ENCODE results near the gene TPM1.

Gene TPM1

GRCh38 chr15:63041402-63041973, 1.1 kb upstream of the TPM1 start:
- Histone ChIP-seq H2AFZ (ENCODE audit: low read length) (peak overlapping the region; percentile 96), H3K14ac (ENCODE audit: low read length) (peak overlapping the region; percentile 76), H3K27me3 (ENCODE audit: control insufficient read depth in 3 of 3, insufficient read depth in 3 of 3, low read depth in 1 of 3, low read length in 3 of 3) (peaks cover 0 to 27% (median 0%) of the 10 kb centered on the region in 3 experiments), H3K9me3 (replicated peaks in 1 of 2; ENCODE audit: control insufficient read depth in 2 of 2, insufficient read depth in 1 of 2, low read depth in 1 of 2, low read length in 2 of 2) (peaks cover 0 to 3% of the 10 kb centered on the region in 2 donors), H2AK5ac (ENCODE audit: low read depth, low read length) (peak overlapping the region; percentile 94), H3K9ac (ENCODE audit: low read depth, low read length, poor library complexity) (peak overlapping the region; percentile 98), H3K4ac (ENCODE audit: low read length) (peak overlapping the region; percentile 69), H3K4me3 (ENCODE audit: low read length in 2 of 2) (peak overlapping the region; percentile 69 to 93), H3K36me3 (replicated peaks in 1 of 2; ENCODE audit: control insufficient read depth in 2 of 2, insufficient read depth in 2 of 2, low read length in 2 of 2) (peaks cover 8 to 24% of the 10 kb centered on the region in 2 donors), H2BK5ac (ENCODE audit: low read length) (peak overlapping the region; percentile 100), H3K27ac (replicated peaks; ENCODE audit: low read length) (peak overlapping the region; percentile 82), H3K18ac (ENCODE audit: low read length) (peak overlapping the region; percentile 100), H3K79me1 (ENCODE audit: low read depth, low read length) (peaks cover 6% of the 10 kb centered on the region), H4K91ac (ENCODE audit: low read depth, low read length, poor library complexity) (peak overlapping the region; percentile 92), H3K4me2 (ENCODE audit: insufficient read depth, low read length, poor library complexity, severe bottlenecking) (peak overlapping the region; percentile 88), H2BK15ac (ENCODE audit: low read length) (peak overlapping the region; percentile 90), H2BK120ac (ENCODE audit: low read depth, low read length) (peak overlapping the region; percentile 84), H3K4me1 (ENCODE audit: control insufficient read depth in 2 of 2, insufficient read depth in 1 of 2, low read depth in 1 of 2, low read length in 2 of 2) (peaks cover 10 to 22% of the 10 kb centered on the region in 2 donors), H4K8ac (ENCODE audit: low read depth, low read length) (no peak overlapping the region), H2BK12ac (ENCODE audit: low read length) (peak overlapping the region; percentile 78), H3K23ac (ENCODE audit: low read depth, low read length, poor library complexity) (peak overlapping the region; percentile 74)
- no peak for DNase-seq (ENCODE audit: low spot score)
- WGBS, 2 donors (ENCODE audit: extremely low coverage in 2 of 2, insufficient read length in 2 of 2, insufficient replicate concordance in 1 of 2) = no CpG with 5 or more reads among the region's 14 CpGs

DNA sequence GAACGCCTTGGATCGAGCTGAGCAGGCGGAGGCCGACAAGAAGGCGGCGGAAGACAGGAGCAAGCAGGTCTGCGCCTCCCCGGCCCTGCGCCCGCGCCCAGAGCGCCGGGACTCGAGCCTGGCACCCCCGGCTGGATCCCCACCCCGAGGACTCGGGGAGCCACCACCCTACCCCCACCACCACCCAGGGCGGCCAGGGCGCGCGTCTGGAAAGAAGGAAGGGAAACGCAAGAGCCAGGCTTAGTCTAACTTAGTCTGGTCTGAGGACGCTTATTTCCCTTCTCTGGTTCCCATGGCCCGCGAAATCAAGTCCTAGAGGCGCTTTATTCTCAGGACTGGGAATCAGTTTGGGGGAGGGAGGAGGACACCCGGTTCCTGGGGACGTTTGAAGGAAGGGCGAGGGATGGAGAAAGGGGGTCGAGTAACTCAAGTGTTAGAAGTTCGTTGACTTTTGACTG, 359 bp downstream of the TPM1 start:
- peak overlapping the region; percentile 55 for H3K4me2 ChIP-seq (ENCODE audit: insufficient read depth, low read length, poor library complexity, severe bottlenecking)
- no peak for DNase-seq (ENCODE audit: low spot score)

DNA sequence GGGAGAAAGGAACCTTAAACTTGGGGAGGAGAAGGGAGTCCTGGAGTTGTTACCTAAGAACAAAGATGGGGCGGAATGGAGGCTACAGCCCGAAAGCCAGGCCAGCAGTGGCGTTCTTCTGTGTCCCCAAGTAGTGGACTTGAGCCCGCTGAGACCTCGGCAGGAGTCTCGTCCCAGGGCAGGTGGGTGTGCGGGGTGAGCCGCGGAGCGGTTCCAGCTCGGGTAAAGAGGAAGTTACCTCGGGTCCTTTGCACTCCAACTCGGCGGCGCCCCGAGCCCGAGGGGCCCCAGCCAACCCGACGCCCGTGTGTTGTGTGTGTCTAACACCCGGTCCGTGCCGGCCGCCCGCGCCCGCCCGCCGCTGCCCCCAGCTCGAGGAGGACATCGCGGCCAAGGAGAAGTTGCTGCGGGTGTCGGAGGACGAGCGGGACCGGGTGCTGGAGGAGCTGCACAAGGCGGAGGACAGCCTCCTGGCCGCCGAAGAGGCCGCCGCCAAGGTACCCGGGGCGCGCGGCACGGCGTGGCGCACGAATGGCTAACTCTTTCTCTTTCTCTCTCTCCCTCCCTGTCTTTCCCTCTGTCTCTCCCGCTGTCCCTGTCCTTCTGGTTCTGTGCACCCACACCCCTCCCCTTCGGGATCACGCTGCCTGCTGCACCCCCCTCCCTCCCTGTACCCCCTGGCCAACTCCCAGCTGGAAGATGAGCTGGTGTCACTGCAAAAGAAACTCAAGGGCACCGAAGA, 959 bp downstream of the TPM1 start:
- peak overlapping the region; percentile 97 for H3K9ac ChIP-seq (ENCODE audit: low read depth, low read length, poor library complexity)
- H2BK12ac ChIP-seq (ENCODE audit: low read length) = no peak overlapping the region
- H2BK120ac ChIP-seq (ENCODE audit: low read depth, low read length) = peak overlapping the region; percentile 35
- peak overlapping the region; percentile 81 for H3K23ac ChIP-seq (ENCODE audit: low read depth, low read length, poor library complexity)
- peak overlapping the region; percentile 100 for H3K18ac ChIP-seq (ENCODE audit: low read length)
- H3K14ac ChIP-seq (ENCODE audit: low read length) = peak overlapping the region; percentile 76
- peaks cover 11 to 22% of the 10 kb centered on the region in 2 donors for H3K4me1 ChIP-seq (ENCODE audit: control insufficient read depth in 2 of 2, insufficient read depth in 1 of 2, low read depth in 1 of 2, low read length in 2 of 2)
- H2AK5ac ChIP-seq (ENCODE audit: low read depth, low read length) = peak overlapping the region; percentile 76
- no peak for DNase-seq (ENCODE audit: low spot score)
- no peak overlapping the region for H3K4ac ChIP-seq (ENCODE audit: low read length)
- WGBS, 2 donors (ENCODE audit: extremely low coverage in 2 of 2, insufficient read length in 2 of 2, insufficient replicate concordance in 1 of 2) = no CpG with 5 or more reads among the region's 54 CpGs
- peak overlapping the region; percentile 69 to 98 for H3K4me3 ChIP-seq (ENCODE audit: low read length in 2 of 2)
- no peak overlapping the region for H4K8ac ChIP-seq (ENCODE audit: low read depth, low read length)
- peak overlapping the region; percentile 16 for H2BK15ac ChIP-seq (ENCODE audit: low read length)
- H3K4me2 ChIP-seq (ENCODE audit: insufficient read depth, low read length, poor library complexity, severe bottlenecking) = peak overlapping the region; percentile 55
- H3K9me3 ChIP-seq (replicated peaks in 1 of 2; ENCODE audit: control insufficient read depth in 2 of 2, insufficient read depth in 1 of 2, low read depth in 1 of 2, low read length in 2 of 2) = peaks cover 0 to 3% of the 10 kb centered on the region in 2 donors
- peaks cover 8% of the 10 kb centered on the region for H3K79me1 ChIP-seq (ENCODE audit: low read depth, low read length)
- peaks cover 0 to 27% (median 0%) of the 10 kb centered on the region in 3 experiments for H3K27me3 ChIP-seq (ENCODE audit: control insufficient read depth in 3 of 3, insufficient read depth in 3 of 3, low read depth in 1 of 3, low read length in 3 of 3)
- H3K27ac ChIP-seq (replicated peaks; ENCODE audit: low read length) = peak overlapping the region; percentile 98
- peak overlapping the region; percentile 96 for H2AFZ ChIP-seq (ENCODE audit: low read length)
- peaks cover 19 to 38% of the 10 kb centered on the region in 2 donors for H3K36me3 ChIP-seq (replicated peaks in 1 of 2; ENCODE audit: control insufficient read depth in 2 of 2, insufficient read depth in 2 of 2, low read length in 2 of 2)
- no peak overlapping the region for H4K91ac ChIP-seq (ENCODE audit: low read depth, low read length, poor library complexity)
- H2BK5ac ChIP-seq (ENCODE audit: low read length) = peak overlapping the region; percentile 99

More for the DNA sequence above, 359 bp downstream of the TPM1 start:
- H2BK120ac ChIP-seq (ENCODE audit: low read depth, low read length) = peak overlapping the region; percentile 84
- no peak overlapping the region for H2BK15ac ChIP-seq (ENCODE audit: low read length)
- H3K27ac ChIP-seq (replicated peaks; ENCODE audit: low read length) = peak overlapping the region; percentile 98
- peaks cover 0 to 27% (median 0%) of the 10 kb centered on the region in 3 experiments for H3K27me3 ChIP-seq (ENCODE audit: control insufficient read depth in 3 of 3, insufficient read depth in 3 of 3, low read depth in 1 of 3, low read length in 3 of 3)
- no peak overlapping the region for H4K8ac ChIP-seq (ENCODE audit: low read depth, low read length)
- H2BK12ac ChIP-seq (ENCODE audit: low read length) = peak overlapping the region; percentile 52
- peak overlapping the region; percentile 95 for H2AK5ac ChIP-seq (ENCODE audit: low read depth, low read length)
- peak overlapping the region; percentile 99 for H2BK5ac ChIP-seq (ENCODE audit: low read length)
- peaks cover 14 to 22% of the 10 kb centered on the region in 2 donors for H3K4me1 ChIP-seq (ENCODE audit: control insufficient read depth in 2 of 2, insufficient read depth in 1 of 2, low read depth in 1 of 2, low read length in 2 of 2)
- H3K9ac ChIP-seq (ENCODE audit: low read depth, low read length, poor library complexity) = peak overlapping the region; percentile 100
- WGBS, 2 donors (ENCODE audit: extremely low coverage in 2 of 2, insufficient read length in 2 of 2, insufficient replicate concordance in 1 of 2) = no CpG with 5 or more reads among the region's 31 CpGs
- peaks cover 0 to 3% of the 10 kb centered on the region in 2 donors for H3K9me3 ChIP-seq (replicated peaks in 1 of 2; ENCODE audit: control insufficient read depth in 2 of 2, insufficient read depth in 1 of 2, low read depth in 1 of 2, low read length in 2 of 2)
- H3K23ac ChIP-seq (ENCODE audit: low read depth, low read length, poor library complexity) = peak overlapping the region; percentile 94
- H3K79me1 ChIP-seq (ENCODE audit: low read depth, low read length) = peaks cover 8% of the 10 kb centered on the region
- H3K4ac ChIP-seq (ENCODE audit: low read length) = peak overlapping the region; percentile 97
- peak overlapping the region; percentile 97 for H3K14ac ChIP-seq (ENCODE audit: low read length)
- H4K91ac ChIP-seq (ENCODE audit: low read depth, low read length, poor library complexity) = no peak overlapping the region
- H3K18ac ChIP-seq (ENCODE audit: low read length) = peak overlapping the region; percentile 100
- H2AFZ ChIP-seq (ENCODE audit: low read length) = peak overlapping the region; percentile 96
- H3K36me3 ChIP-seq (replicated peaks in 1 of 2; ENCODE audit: control insufficient read depth in 2 of 2, insufficient read depth in 2 of 2, low read length in 2 of 2) = peaks cover 19 to 38% of the 10 kb centered on the region in 2 donors
- H3K4me3 ChIP-seq (ENCODE audit: low read length in 2 of 2) = peak overlapping the region; percentile 69 to 98

All from neuronal stem cell (in vitro differentiated cells).